HG03139 (cell line): ENCODE results near the gene TAAR1.
"Not testable (repeated sequence)": the region's sequence is repeated elsewhere in the genome, so short reads cannot be mapped to it uniquely, and the experiment has no call there.

Experiments
- ATAC-seq: cut with Tn5 transposase; IDR thresholded peaks from one replicate; pipeline ENCODE4 v1.9.1; 2021; ENCODE audit not compliant: unreplicated experiment

The TAAR1 gene, protein sequence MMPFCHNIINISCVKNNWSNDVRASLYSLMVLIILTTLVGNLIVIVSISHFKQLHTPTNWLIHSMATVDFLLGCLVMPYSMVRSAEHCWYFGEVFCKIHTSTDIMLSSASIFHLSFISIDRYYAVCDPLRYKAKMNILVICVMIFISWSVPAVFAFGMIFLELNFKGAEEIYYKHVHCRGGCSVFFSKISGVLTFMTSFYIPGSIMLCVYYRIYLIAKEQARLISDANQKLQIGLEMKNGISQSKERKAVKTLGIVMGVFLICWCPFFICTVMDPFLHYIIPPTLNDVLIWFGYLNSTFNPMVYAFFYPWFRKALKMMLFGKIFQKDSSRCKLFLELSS

DNA sequence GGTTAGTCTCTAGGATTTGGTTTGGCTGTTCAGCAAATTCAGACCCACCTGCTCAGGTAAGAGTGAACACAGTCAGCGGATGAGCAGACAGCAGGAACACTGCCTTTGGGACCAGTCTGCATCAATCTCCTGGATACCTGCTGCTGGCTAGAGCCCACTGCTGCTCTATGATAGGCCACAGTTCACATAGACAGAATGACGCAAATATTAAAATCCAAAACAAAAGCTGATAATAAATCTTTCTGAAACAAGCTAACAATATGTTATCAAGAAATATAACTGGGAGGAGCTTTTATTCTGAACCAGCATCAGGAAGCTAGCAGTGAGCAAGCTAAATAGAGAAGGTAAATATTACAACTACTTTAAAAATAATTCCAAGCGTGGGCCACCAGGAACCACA is at the start of gene TAAR1:
Gene TAAR1 (minus strand): TSS at position 101 of the 400 bp plus-strand sequence. CDS start 13,179 bp downstream, outside the sequence.
- no peak for ATAC-seq

GRCh38 chr6:132708771-132709170 is 49.8 kb upstream of the TAAR1 start:
- no peak for ATAC-seq

- ATAC-seq, result no peak
Observed at GRCh38 chr6:132708002-132708401, 49.0 kb upstream of the TAAR1 start.

DNA sequence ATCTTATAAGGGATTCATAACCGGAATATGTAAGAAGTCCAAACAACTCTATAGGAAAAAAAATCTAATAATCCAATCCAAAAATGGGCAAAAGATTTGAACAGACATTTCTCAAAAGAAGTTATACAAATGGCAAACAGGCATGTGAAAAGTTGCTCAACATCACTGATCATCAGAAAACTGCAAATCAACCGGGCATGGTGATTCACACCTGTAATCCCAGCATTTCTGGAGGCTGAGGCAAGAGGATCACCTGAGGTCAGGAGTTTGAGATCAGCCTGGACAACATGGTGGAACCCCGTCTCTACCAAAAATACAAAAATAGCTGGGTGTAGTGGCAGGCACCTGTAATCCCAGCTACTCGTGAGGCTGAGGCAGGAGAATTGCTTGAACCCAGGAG is 47.8 kb upstream of the TAAR1 start:
- not testable (repeated sequence) for ATAC-seq

DNA sequence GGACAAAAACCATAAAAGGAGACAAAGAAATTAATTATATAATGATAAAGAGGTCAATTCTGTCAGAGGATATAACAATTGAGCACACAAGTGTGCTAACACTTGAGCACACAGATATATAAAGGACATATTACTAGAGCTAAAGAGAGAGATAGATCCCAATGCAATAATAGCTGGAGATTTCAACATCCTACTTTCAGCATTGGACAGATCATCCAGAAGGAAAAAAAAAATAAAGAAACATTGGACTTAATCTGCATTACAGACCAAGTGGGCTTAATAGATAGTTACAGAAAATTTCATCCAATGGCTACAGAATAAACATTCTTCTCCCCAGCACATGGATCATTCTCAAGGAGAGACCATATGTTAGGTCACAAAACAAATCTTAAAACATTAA is 45.0 kb upstream of the TAAR1 start:
- ATAC-seq, result no peak

- ATAC-seq, result no peak
Observed at GRCh38 chr6:132698608-132699007, 39.6 kb upstream of the TAAR1 start.

DNA sequence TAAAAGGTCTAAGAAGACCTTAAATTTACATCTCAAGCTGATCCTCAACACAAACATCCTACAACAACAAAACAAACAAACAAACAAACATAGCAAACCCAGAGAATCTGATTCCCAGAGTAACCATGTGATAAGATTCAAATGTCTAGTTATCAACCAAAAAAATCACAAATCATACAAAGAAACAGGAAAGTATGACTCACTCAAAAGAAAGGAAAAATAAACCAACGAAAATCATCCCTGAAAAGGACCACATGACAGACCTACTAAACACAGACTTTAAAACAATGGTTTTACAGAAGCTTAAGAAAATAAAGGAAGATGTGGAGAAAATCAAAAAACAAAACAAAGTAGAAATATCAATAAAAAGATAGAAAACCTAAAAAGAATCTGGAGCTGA is 36.8 kb upstream of the TAAR1 start:
- ATAC-seq, result no peak

DNA sequence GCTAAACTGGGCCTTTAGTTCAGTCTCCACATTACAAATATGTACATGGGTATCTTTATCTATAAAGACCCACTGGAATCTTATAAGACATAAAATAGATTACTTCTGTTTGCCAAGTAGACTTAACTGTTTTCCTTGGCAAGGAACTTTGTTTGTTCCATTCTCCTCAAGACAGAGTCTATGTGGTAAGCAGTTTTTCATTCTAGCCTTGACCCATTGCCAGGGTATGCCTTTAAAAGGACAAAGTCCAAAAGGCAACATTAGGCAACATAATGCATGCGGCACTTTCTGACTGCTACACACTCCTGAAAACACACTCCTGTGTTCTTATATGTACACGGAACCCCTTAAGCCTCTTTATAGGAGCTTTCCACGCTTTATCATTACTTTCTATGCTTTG is 34.5 kb upstream of the TAAR1 start:
- no peak for ATAC-seq

DNA sequence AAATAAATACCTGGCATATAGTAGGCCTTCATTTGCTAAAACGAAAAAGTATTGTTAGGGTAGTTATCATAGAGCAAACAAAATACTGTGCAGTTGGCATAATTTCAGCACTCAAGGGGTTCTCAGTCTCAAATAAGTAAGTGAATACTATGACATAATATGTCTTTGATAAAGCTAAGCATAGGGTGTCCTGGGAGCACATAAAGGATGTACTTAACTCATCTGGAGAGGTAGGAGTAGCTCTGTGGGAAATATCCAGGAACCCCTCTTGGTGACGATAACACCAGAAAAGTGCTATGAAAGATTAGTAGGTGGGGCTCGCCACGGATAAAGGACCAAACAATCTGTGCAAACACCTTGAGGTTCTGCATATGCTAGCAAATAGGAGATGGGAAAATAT is 31.7 kb upstream of the TAAR1 start:
- ATAC-seq, result no peak

DNA sequence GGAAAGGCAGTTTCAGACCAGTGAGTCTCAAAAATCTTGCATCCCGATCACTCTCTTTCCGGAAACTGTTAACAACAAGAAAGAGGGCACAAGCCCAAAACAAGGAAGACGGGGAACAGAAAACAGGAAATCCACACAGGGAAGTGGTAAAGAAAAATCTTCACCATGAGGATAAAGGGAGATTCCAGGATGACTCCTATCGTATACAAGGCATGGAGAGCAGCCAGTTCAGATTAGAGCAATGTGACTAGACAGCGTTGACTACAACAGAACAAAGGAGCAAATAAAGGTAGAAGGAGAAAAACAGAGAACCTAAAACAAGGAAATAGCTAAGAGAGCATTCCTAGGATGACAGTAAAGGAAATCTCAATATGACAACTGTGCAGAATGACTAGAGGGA is 28.3 kb upstream of the TAAR1 start:
- ATAC-seq, result no peak

- ATAC-seq, result no peak
Observed at GRCh38 chr6:132686531-132686930, 27.5 kb upstream of the TAAR1 start.

DNA sequence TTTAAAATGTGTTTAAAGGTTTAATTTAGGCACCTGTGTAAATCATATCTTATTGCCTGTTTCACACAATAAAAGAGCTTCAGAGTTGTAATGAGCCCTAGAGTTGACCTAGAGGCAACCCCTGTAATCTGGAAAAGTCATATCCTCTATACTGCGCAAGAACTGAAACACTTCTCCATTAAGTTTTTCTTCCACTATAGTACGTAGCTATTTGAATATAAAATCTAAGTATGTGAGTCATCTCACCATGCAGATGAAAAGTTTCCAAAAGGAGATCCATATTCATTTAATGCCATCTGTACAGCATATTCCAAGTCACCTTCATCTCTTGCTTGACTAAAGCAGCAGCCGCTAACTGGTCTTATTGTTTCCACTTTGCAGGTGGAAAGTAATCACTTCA is 26.0 kb upstream of the TAAR1 start:
- ATAC-seq, result no peak

DNA sequence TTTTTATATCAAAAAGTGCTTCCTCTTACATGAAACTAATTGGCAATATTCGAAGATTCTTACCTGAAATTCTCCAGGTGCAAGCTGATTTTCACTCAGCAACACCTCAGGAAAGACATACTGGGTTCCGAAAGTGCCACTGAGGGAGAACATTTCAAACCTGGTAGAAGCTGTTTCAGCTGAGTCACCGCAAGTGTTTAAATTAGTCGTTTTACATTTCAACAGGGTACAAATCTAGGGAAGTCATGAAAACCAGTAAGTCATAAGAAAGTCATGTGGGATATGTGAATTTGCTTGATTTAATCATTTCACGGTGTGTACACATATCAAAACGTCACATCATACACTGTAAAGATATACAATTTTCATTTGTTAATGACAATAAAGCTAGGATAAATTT is 25.3 kb upstream of the TAAR1 start:
- no peak for ATAC-seq

DNA sequence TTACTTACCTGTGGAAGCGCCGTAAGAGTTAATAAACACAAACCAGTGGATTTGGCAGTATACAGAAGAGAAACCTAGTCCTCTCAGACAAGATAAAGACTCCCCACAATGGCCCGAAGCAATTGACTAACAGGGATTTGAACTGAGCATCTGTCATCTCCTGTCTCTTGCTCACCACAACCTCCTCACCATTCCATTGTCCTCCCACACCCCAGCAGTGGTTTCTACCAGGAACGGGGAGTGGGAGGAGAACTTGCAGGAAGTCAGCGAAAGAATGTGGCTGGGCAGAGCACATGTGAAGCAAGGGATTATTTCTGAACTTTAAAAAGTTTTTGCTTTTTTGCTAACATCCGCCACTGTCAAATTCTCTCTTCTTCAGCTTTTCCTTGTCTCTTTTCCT is 24.6 kb upstream of the TAAR1 start:
- ATAC-seq, result no peak

DNA sequence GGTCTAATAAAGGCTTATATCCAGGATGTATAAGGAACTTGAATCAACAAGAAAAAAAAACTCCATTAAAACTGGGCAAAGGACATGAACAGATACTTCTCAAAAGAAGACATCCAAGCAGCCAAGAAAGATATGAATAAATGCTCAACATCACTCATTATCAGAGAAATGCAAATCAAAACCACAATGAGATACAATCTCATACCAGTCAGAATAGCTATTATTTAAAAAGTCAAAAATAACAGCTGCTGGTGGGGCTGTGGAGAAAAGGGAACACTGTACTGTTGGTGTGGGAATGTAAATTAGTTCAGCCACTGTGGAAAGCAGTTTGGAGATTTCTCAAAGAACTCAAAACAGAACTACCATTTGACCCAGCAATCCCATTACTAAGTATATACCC is 20.1 kb upstream of the TAAR1 start:
- not testable (repeated sequence) for ATAC-seq

GRCh38 chr6:132675749-132676148 is 16.8 kb upstream of the TAAR1 start:
- ATAC-seq, result no peak

DNA sequence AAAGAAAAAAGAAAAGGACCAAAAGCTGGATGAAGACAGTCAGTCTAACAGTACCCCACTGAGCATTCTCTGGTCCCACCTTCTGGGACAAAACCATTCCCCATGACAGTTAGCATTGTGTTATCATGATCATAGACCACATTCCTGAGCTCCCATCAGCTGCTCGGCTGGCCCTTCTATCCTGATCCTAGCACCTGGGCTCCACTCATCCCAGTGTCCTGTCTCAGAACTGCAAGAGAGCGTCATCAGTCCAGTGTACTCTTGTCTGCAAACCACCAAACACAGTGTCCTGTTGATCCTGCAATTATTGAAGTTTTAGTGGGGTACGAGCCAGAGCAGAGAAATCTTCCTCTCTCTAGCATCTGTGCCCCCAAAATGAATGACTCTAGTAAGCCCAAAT is 16.0 kb upstream of the TAAR1 start:
- ATAC-seq, result no peak

DNA sequence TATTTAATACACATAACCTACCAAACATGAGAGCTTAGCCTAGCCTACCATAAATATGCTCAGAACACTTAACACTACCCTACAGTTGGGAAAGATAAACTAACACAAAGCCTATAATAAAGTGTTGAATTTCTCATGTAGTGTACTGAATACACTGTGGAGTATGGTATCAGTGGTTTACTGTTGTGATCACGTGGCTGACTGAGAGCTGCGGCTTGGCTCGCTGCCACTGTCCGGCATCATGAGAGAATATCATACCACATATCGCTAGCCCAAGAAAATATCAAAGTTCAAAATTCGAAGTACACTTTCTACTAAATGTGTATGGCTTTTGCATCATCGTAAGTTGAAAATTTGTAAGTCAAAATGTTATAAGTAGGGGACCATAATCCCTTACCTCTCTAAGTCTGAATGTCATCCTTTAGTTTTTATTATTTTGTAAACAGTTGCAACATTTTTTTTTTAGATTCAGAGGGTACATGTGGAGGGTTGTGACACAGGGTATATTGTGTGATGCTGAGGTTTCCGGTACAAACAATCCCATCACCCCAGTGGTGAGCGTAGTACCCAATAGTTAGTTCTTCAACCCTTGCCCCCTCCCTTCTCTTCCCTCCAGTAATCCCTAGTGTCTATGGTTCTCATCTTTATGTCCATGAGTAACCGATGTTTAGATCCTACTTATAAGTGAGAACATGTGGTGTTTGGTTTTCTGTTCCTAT is 14.6 kb upstream of the TAAR1 start:
- no peak for ATAC-seq

DNA sequence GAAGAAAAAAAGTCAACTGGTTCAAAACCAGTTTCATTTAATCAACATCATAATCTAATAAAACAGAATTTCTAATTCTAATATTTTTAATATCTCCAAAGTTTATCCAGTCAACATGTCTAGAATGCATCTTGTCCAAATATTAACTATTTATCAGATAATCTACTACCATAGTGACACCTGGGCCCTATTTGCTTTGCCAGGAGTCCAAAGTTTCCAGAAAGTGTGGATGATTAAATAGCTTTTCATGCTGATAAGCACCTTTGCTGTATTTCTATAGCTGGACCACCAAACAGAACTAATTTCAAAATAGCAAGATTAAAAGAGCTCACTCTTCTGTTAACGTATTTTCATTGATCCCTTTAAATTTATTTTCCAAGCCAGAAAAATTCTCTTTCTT is 12.3 kb upstream of the TAAR1 start:
- no peak for ATAC-seq

- ATAC-seq, result no peak
Observed at GRCh38 chr6:132669690-132670291, 10.8 kb upstream of the TAAR1 start.

DNA sequence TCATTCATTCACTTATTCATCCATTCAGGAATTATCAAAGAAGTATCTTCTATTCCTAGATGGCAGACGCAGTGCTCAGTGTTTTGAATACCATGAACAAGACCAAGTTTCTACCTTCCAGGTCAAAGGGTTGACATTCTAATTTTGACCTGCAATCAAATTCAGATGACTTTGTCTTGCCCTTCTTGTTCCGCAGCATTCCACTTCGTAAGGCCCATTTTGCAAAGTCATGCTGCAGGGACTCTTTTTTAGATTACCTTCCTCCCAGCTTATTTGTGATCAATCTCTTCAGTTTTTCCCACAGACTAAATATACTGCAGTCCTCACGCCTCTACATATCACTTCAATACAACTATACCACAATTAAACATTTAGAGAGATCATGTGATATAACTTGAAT is 7.1 kb upstream of the TAAR1 start:
- ATAC-seq, result no peak

- ATAC-seq, result no peak
Observed at GRCh38 chr6:132664309-132665034, 5.5 kb upstream of the TAAR1 start.
